ENCODE measurements around the gene MGAT4C. TPM values are rescaled to one million over a fixed set of nuclear protein-coding genes. Genes with fewer than 3 reads are reported as not detected.

The MGAT4C gene
- total RNA-seq, 1 experiment from 2014 or later = not detected

DNA sequence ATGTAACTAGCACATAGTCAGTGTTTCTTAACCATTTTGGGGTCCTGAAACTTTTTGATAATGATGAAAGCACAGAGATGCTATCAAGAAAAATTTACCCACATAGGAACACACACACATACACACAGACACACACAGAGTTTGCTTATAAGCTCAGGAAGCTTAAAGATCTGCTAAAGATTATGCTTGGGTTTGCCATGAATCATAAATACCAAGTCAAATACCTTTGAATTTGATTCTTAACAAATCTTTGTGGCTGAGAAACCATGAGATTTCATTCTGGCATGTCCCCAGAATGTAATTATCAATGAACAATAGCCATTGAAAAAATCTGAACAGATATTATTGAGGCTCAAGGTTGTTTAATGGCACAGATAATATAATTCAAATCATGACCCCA is 292.9 kb downstream of the MGAT4C start:
- intact Hi-C loops (cut with micrococcal nuclease) = no loop called here
- H3K4me3 Mint-ChIP-seq (ENCODE audit: unreplicated experiment) = no peak overlapping the region
- BruUV-seq (replicated peaks) = no TSS peak

GRCh38 chr12:85956081-85956480 is 300.1 kb downstream of the MGAT4C start:
- no peaks in the 10 kb centered on the region for H3K9me3 Mint-ChIP-seq (ENCODE audit: unreplicated experiment)
- no peaks in the 10 kb centered on the region for H3K36me3 Mint-ChIP-seq (ENCODE audit: insufficient read depth, unreplicated experiment)
- POLR2A ChIA-PET = interaction anchor here (0.7 kb wide), 1 partner anchor 664 kb away, joined by 3 read pairs; no protein-coding TSS in a partner anchor
- no peak for TF ChIP-seq CTCF (IDR thresholded peaks at IDR 0.05; ENCODE audit: unreplicated experiment)
- H3K27me3 Mint-ChIP-seq (ENCODE audit: insufficient read depth, unreplicated experiment) = no peaks in the 10 kb centered on the region
- no TSS peak for BruUV-seq (replicated peaks)
- DNase-seq (ENCODE audit: unreplicated experiment) = no peak
- intact Hi-C loops (cut with micrococcal nuclease) = loop anchor here (2.0 to 10.0 kb wide), 3 partner anchors 769 to 1997 kb away; no protein-coding TSS in a partner anchor
- H3K4me3 Mint-ChIP-seq (ENCODE audit: unreplicated experiment) = no peak overlapping the region
- H3K4me1 Mint-ChIP-seq (ENCODE audit: insufficient read depth, unreplicated experiment) = no peaks in the 10 kb centered on the region
- CTCF ChIA-PET = interaction anchor here (0.6 to 1.0 kb wide), 5 partner anchors 959 to 1997 kb away, joined by 3 to 8 read pairs (median 4); no protein-coding TSS in a partner anchor
- no peak overlapping the region for H3K27ac Mint-ChIP-seq (ENCODE audit: low read depth, unreplicated experiment)

More for the DNA sequence above, 292.9 kb downstream of the MGAT4C start:
- no peaks in the 10 kb centered on the region for H3K4me1 Mint-ChIP-seq (ENCODE audit: insufficient read depth, unreplicated experiment)
- no peaks in the 10 kb centered on the region for H3K9me3 Mint-ChIP-seq (ENCODE audit: unreplicated experiment)
- no peaks in the 10 kb centered on the region for H3K36me3 Mint-ChIP-seq (ENCODE audit: insufficient read depth, unreplicated experiment)
- no peaks in the 10 kb centered on the region for H3K27me3 Mint-ChIP-seq (ENCODE audit: insufficient read depth, unreplicated experiment)
- POLR2A ChIA-PET = no interaction called here
- CTCF ChIA-PET = interaction anchor here (0.5 to 0.8 kb wide), 2 partner anchors 11 to 30 kb away, joined by 3 read pairs; no protein-coding TSS in a partner anchor
- no peak for TF ChIP-seq CTCF (IDR thresholded peaks at IDR 0.05; ENCODE audit: unreplicated experiment)
- DNase-seq (ENCODE audit: unreplicated experiment) = no peak
- H3K27ac Mint-ChIP-seq (ENCODE audit: low read depth, unreplicated experiment) = no peak overlapping the region

GRCh38 chr12:85955127-85955526 is 301.1 kb downstream of the MGAT4C start:
- ChIA-PET CTCF (interaction anchor here (0.6 to 4.0 kb wide), 6 partner anchors 18 to 1998 kb away, joined by 3 to 31 read pairs (median 4); no protein-coding TSS in a partner anchor), POLR2A (no interaction called here)
- Mint-ChIP-seq H3K4me3 (ENCODE audit: unreplicated experiment) (no peak overlapping the region), H3K27ac (ENCODE audit: low read depth, unreplicated experiment) (no peak overlapping the region), H3K36me3 (ENCODE audit: insufficient read depth, unreplicated experiment) (no peaks in the 10 kb centered on the region), H3K9me3 (ENCODE audit: unreplicated experiment) (no peaks in the 10 kb centered on the region), H3K27me3 (ENCODE audit: insufficient read depth, unreplicated experiment) (no peaks in the 10 kb centered on the region), H3K4me1 (ENCODE audit: insufficient read depth, unreplicated experiment) (no peaks in the 10 kb centered on the region)
- no TSS peak for BruUV-seq (replicated peaks)
- intact Hi-C loops (cut with micrococcal nuclease) = loop anchor here (1.0 to 10.0 kb wide), 4 partner anchors 770 to 1893 kb away; no protein-coding TSS in a partner anchor
- peak; percentile 26 for TF ChIP-seq CTCF (IDR thresholded peaks at IDR 0.05; ENCODE audit: unreplicated experiment)
- DNase-seq (ENCODE audit: unreplicated experiment) = peak; percentile 14

- H3K9me3 Mint-ChIP-seq (ENCODE audit: unreplicated experiment) = no peaks in the 10 kb centered on the region
- BruUV-seq (replicated peaks) = no TSS peak
- peak; percentile 55 for TF ChIP-seq CTCF (IDR thresholded peaks at IDR 0.05; ENCODE audit: unreplicated experiment)
- H3K27ac Mint-ChIP-seq (ENCODE audit: low read depth, unreplicated experiment) = no peak overlapping the region
- intact Hi-C loops (cut with micrococcal nuclease) = loop anchor here (1.0 to 10.0 kb wide), 3 partner anchors 29 to 1713 kb away; no protein-coding TSS in a partner anchor
- no peaks in the 10 kb centered on the region for H3K36me3 Mint-ChIP-seq (ENCODE audit: insufficient read depth, unreplicated experiment)
- H3K4me3 Mint-ChIP-seq (ENCODE audit: unreplicated experiment) = no peak overlapping the region
- H3K4me1 Mint-ChIP-seq (ENCODE audit: insufficient read depth, unreplicated experiment) = no peaks in the 10 kb centered on the region
- CTCF ChIA-PET = interaction anchor here (0.5 to 4.0 kb wide), 11 partner anchors 9 to 1897 kb away, joined by 3 to 31 read pairs (median 4); no protein-coding TSS in a partner anchor
- H3K27me3 Mint-ChIP-seq (ENCODE audit: insufficient read depth, unreplicated experiment) = no peaks in the 10 kb centered on the region
- DNase-seq (ENCODE audit: unreplicated experiment) = peak; percentile 24
- POLR2A ChIA-PET = interaction anchor here (0.6 kb wide), 1 partner anchor 299 kb away, joined by 3 read pairs; no protein-coding TSS in a partner anchor
These were observed 304.4 kb downstream of the MGAT4C start for GRCh38 chr12:85951823-85952222.

Measured in MCF 10A (cell line).